Stimulated activated effector memory CD8-positive, alpha-beta T cell treated with anti-CD3 and anti-CD28 coated beads, Interleukin-12 subunit alpha, Interleukin-12 subunit beta, amount 100 ng/mL, for 72 hours (primary cell): ENCODE measurements around the gene KLF8.
"Not testable (repeated sequence)": the region's sequence is repeated elsewhere in the genome, so short reads cannot be mapped to it uniquely, and the experiment has no call there.

Experiments
- ATAC-seq: fragments of 150-1000 bp; cut with Tn5 transposase; 2 replicates; pipeline ENCODE4 v1.10.0; 2021
- DNase-seq, 2 donors: peaks; one replicate each; pipeline ENCODE4 v3.0.0; 2021 to 2022; ENCODE audit warnings: low spot score in 2 of 2
- H3K27ac Mint-ChIP-seq: one replicate; pipeline ENCODE4 v1.8.0; 2022; ENCODE audit warnings: mild to moderate bottlenecking, mixed read lengths
- H3K36me3 Mint-ChIP-seq: one replicate; pipeline ENCODE4 v1.8.0; 2022; ENCODE audit warnings: mild to moderate bottlenecking, mixed read lengths
- H3K4me1 Mint-ChIP-seq: one replicate; pipeline ENCODE4 v1.8.0; 2022; ENCODE audit warnings: mixed read lengths
- H3K4me3 Mint-ChIP-seq: one replicate; pipeline ENCODE4 v1.8.0; 2022; ENCODE audit warnings: mild to moderate bottlenecking, mixed read lengths
- H3K9me3 Mint-ChIP-seq: one replicate; pipeline ENCODE4 v1.8.0; 2022; ENCODE audit warnings: mixed read lengths

The KLF8 gene

DNA sequence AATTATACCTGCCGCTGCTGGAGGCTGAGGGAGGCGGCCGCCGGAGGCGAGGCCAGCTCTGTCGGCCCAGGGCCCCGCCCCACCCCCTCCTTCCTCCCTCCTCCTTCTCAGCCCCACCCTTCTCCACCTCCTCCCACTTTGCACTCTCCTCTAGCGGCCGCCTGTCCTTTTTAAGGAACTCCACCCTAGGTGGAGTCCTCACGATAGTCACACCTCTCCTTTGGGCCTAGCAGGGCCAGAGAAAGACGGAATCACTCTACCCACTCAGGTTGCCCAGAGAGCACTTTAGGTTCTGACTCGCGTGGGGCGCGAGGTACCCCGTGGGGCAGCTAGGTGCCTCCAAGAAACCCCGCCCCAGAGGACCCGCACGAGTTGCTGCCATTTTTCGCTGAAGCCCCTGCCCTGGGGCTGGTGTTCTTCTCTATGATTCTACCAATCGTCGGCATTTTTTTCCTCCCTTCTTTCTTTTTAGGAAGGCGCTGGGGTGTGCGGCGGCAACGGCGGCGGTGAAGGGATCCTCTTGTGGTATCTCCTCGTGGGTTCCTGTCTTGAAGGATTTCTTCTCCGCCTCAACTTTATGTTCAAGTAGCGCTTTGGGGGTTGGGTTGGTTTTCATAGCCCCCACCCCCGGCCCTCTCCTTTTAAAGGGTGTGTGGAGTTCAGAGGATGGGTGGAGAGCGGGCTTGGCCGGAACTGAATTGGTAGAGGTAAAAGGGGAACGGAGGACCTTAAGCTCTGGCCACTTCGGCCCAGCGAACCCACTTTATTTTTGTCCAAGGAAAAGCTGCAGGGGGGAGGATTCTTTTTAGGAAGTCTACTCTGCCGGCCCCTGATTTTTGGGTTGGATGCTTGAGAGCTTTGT lies at the start of gene KLF8:
TSS of gene KLF8 (plus strand) at position 136 of the 862 bp plus-strand sequence. CDS start 979 bp downstream, outside the sequence.
- DNase-seq: peak in 1 of 2 donors; percentile 50
- Mint-ChIP-seq H3K4me3 (peak within 1 kb of the TSS; percentile 77), H3K4me1 (peaks cover 6% of the 10 kb centered on the region), H3K36me3 (no peaks in the 10 kb centered on the region), H3K9me3 (no peaks in the 10 kb centered on the region), H3K27ac (peak within 1 kb of the TSS; percentile 77)
- ATAC-seq: peak; percentile 84

DNA sequence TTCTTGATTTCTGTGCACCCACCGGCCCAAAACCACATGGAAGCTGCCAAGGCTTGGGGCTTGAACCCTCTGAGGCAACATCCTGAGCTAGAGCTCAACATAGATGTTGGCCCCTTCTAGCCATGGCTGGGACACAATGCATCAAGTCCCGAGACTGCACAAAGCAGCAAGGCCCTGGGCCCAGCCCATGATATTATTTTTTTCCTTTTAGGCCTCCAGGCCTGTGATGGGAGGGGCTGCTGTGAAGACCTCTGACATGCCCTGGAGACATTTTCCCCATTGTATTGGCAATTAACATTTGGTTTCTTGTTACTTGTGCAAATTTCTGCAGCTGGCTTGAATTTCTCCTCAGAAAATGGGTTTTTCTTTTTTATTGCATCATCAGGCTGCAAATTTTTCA lies 25.2 kb upstream of the KLF8 start:
- not testable (repeated sequence) for H3K4me1 Mint-ChIP-seq, H3K36me3 Mint-ChIP-seq, H3K27ac Mint-ChIP-seq, DNase-seq, H3K4me3 Mint-ChIP-seq, H3K9me3 Mint-ChIP-seq, ATAC-seq

DNA sequence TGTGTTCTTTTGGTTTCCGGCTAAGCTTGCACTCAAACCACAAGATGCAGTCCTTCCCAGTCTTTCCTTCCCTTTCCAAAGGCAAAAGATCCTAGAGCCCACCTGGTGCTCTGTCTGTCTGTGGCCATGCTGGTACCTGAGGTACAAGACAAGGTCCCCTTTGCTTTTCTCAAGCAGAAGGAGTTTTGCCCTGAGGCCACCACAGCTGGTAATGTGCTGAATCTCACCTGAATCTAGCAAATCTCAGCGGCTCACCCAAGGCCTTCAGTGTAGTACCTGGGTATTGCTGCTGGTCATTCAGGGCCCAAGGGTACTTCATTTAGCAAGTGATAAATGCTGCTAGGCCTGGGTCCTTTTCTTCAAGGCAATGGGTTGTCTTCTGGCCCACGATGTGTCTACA lies 20.5 kb upstream of the KLF8 start:
- no peak overlapping the region for H3K4me3 Mint-ChIP-seq
- H3K36me3 Mint-ChIP-seq: no peaks in the 10 kb centered on the region
- no peaks in the 10 kb centered on the region for H3K4me1 Mint-ChIP-seq
- H3K9me3 Mint-ChIP-seq: no peaks in the 10 kb centered on the region
- no peak for DNase-seq
- no peak for ATAC-seq
- no peak overlapping the region for H3K27ac Mint-ChIP-seq

DNA sequence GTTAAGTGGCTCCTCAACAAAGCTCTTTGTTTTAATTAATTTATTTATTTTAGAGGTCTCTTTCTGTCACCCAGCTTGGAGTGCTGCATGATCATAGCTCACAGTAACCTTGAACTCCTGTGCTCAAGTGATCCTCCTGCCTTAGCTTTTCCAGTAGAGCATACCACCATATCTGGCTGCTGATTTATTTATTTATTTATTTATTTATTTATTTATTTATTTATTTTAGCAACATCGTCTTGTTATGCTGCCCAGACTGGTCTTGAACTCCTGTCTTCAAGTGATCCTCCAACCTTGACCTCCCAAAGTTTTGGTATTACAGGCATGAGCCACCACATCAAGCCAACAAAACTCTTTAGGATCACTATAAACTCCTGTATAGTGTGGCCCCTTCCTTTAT lies 15.8 kb upstream of the KLF8 start:
- Mint-ChIP-seq H3K4me3 (no peak overlapping the region), H3K9me3 (no peaks in the 10 kb centered on the region), H3K36me3 (no peaks in the 10 kb centered on the region), H3K27ac (no peak overlapping the region), H3K4me1 (no peaks in the 10 kb centered on the region)
- DNase-seq (no peak), ATAC-seq (no peak)

DNA sequence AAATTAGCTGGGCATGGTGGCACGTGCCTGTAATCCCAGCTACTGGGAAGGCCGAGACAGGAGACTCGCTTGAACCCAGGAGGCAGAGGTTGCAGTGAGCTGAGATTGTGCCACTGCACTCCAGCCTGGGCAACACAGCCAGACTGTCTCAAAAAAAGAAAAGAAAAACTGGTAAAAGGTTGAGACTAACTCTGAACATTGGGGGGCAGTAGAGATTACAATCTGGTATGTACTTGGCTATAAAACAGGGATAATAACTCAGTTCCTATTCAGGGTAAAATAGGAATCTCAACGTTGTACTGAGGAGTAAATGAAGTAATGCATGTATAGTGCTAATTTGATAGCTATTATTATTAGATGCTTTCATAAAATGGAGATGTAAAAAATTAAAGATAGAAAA lies 12.5 kb upstream of the KLF8 start:
- DNase-seq (no peak), ATAC-seq (no peak)
- no peaks in the 10 kb centered on the region for H3K36me3 Mint-ChIP-seq
- no peaks in the 10 kb centered on the region for H3K9me3 Mint-ChIP-seq
- H3K27ac Mint-ChIP-seq: no peak overlapping the region
- no peak overlapping the region for H3K4me3 Mint-ChIP-seq
- no peaks in the 10 kb centered on the region for H3K4me1 Mint-ChIP-seq

DNA sequence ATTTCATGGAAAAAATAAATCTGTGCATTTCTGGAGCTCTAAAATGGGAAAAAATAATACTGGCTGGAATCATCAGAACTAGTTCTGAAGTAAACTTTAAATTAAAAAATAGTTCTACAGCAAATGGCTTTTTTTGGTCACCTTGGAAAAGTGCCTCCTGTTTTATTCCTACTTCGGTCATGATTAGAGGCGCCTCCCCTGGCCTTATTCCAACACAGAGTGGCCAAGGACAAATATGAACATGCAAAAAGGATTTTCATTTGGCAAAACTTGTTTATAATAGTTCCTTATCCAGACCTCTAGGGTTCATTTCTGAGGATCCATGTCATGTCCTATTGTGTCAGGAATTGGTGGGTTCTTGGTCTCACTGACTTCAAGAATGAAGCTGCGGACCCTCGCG lies 11.1 kb upstream of the KLF8 start:
- DNase-seq (no peak), ATAC-seq (no peak)
- no peak overlapping the region for H3K4me3 Mint-ChIP-seq
- H3K36me3 Mint-ChIP-seq: no peaks in the 10 kb centered on the region
- H3K27ac Mint-ChIP-seq: no peak overlapping the region
- no peaks in the 10 kb centered on the region for H3K4me1 Mint-ChIP-seq
- no peaks in the 10 kb centered on the region for H3K9me3 Mint-ChIP-seq

DNA sequence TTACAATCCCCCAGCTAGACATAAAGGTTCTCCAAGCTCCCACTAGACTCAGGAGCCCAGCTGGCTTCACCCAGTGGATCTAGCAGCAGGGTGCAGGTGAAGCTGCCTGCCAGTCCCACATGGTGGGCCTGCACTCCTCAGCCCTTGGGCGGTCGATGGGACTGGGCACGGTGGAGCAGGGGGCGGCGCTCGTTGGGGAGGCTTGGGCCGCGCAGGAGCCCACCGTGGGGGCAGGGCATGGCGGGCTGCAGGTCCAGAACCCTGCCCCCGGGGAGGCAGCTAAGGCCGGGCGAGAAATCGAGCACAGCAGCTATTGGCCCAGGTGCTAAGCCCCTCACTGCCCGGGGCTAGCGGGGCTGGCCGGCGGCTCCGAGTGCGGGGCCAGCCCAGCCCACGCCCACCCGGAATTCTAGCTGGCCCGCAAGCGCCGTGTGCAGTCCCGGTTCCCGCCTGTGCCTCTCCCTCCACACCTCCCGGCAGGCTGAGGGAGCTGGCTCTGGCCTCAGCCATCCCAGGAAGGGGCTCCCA lies 9.6 kb upstream of the KLF8 start:
- no peak overlapping the region for H3K27ac Mint-ChIP-seq
- H3K4me3 Mint-ChIP-seq: no peak overlapping the region
- DNase-seq (no peak), ATAC-seq (no peak)
- H3K9me3 Mint-ChIP-seq: no peaks in the 10 kb centered on the region
- no peaks in the 10 kb centered on the region for H3K36me3 Mint-ChIP-seq
- no peaks in the 10 kb centered on the region for H3K4me1 Mint-ChIP-seq

DNA sequence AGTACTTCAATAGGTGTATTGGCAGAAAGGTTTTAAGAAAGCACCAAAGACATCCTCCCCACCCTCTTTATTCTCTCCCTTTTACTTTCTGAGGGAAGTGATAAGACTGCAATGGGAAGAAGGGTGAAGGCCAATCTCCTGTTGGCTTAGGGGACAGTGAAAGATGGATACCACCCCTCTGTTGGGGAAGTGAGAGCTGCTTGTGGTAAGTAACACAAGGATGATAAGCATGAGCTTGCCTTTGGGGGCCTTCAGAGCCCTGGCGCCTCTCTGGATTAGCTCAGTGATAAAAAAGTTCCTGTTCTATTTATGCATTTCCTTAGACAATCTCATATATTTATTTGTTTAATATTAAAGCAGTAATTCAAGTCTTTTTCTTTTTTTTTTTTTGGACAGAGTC lies 5.2 kb upstream of the KLF8 start:
- no peaks in the 10 kb centered on the region for H3K36me3 Mint-ChIP-seq
- no peak overlapping the region for H3K27ac Mint-ChIP-seq
- no peak overlapping the region for H3K4me3 Mint-ChIP-seq
- no peaks in the 10 kb centered on the region for H3K9me3 Mint-ChIP-seq
- no peaks in the 10 kb centered on the region for H3K4me1 Mint-ChIP-seq
- DNase-seq (no peak), ATAC-seq (no peak)

DNA sequence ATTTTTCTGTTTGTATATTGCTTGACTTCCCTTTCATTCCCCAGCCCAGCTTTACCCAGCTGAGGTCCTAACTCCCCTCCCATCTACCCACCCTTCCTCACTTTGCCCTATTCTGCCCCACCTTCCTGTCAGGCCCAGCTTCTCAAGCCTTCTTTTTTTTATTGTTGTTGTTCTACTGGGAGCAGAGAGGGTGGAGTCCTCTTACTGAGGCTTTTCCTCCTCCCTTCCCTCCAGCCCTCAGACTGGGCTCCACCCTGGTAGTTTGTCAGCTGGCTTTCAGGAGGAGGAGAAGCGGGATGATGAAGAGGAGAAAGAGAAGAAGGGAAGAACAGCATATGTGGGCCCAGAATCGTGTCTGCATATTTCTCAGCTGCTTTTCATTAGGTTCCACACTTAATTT lies 3.2 kb upstream of the KLF8 start:
- Mint-ChIP-seq H3K36me3 (no peaks in the 10 kb centered on the region), H3K9me3 (no peaks in the 10 kb centered on the region), H3K4me3 (no peak overlapping the region), H3K4me1 (peaks cover 6% of the 10 kb centered on the region), H3K27ac (no peak overlapping the region)
- ATAC-seq (no peak), DNase-seq (no peak)

DNA sequence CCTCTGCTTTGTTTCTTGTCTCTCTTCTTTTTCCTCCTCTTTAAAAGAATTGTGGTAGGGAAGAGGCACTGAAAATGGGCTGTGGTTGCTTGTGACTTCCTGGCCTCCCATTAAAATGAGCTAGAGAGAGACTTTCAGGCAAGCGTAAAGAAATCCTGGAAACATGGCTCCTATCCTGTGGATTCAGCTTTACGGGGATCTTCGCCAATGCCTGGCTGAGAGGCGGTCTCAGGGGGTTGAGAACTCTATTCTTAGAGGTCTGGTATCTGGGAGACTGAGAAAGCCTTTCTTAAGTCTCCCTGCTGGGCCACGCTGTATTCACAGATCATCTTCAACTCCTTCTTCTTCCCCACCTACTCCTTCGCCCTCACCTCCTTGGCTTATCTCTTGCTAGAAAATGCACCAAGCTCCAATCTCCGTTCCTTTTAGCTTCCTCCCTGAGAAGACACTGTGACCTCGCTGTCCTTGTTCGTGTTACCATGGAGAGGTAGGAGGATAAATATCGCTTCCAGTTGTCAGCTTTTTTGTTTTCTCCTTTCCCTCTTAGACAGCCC lies 542 bp upstream of the KLF8 start:
- no peaks in the 10 kb centered on the region for H3K9me3 Mint-ChIP-seq
- H3K36me3 Mint-ChIP-seq: no peaks in the 10 kb centered on the region
- peak overlapping the region; percentile 77 for H3K4me3 Mint-ChIP-seq
- H3K4me1 Mint-ChIP-seq: peaks cover 6% of the 10 kb centered on the region
- H3K27ac Mint-ChIP-seq: no peak overlapping the region
- no peak for DNase-seq
- no peak for ATAC-seq

DNA sequence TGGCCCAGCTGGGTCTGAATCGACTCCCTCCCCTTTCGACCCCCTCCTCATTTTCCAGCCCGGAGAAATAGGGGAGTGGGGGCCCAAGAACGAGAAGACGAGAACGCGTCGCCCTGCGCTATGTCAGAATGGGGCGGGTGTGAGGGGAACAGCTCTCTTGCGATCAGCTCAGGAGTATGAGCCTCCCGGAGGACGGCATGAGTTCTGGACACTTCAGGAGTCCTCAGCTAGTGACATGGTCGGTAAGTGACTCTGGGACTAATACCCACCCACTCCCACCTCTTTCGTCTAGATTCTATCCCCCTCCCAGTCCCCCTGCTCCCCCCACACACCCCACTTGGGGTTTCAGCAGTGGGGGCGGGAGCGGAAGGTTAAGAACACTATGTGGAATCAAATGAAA lies 944 bp downstream of the KLF8 start:
- no peak for DNase-seq
- ATAC-seq: peak; percentile 51
- Mint-ChIP-seq H3K4me3 (peak overlapping the region; percentile 77), H3K36me3 (no peaks in the 10 kb centered on the region), H3K4me1 (peaks cover 6% of the 10 kb centered on the region), H3K27ac (peak overlapping the region; percentile 77), H3K9me3 (no peaks in the 10 kb centered on the region)

DNA sequence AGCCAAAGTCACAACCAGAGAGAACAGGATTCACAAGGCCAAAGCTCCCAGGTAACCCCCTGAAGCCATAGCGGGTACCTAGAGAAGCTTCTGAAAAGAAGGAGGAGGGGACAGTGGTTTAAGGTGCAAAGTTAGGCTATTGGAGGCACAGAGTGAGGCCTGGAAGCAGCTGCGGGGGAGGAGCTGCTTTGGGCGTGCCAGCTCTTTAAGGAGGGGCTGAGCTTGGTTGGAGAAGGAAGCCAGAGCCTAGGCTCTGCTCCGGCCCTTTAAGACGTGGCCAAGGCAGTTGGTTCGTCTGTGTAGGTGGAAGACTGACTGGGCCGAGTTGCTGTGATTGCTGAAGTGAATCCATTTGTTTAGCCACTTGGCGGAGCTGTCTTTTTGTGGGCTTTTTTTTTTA lies 1.5 kb downstream of the KLF8 start:
- H3K9me3 Mint-ChIP-seq: no peaks in the 10 kb centered on the region
- H3K4me3 Mint-ChIP-seq: peak overlapping the region; percentile 77
- DNase-seq (no peak), ATAC-seq (peak; percentile 74)
- H3K36me3 Mint-ChIP-seq: no peaks in the 10 kb centered on the region
- no peak overlapping the region for H3K27ac Mint-ChIP-seq
- H3K4me1 Mint-ChIP-seq: peaks cover 6% of the 10 kb centered on the region

DNA sequence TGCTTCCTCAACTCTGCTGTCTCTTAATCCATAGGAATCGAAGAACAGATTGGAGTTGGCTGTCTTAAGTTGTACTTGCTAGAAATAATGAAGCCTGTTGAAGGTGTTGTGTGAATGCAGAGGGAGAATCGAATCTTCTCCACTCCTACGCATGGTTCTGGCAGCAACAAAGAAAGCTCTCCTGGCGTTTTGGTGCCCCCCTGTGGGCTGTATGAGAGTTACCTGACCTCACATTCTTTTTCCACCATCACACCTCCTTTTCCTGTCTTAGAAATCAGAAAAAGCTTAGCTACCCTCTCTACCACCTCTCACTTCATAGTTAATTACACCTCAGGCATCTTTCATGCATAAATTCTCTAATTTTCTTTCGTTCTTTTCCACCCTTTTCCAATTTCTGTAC lies 16.3 kb downstream of the KLF8 start:
- H3K27ac Mint-ChIP-seq: no peak overlapping the region
- no peaks in the 10 kb centered on the region for H3K36me3 Mint-ChIP-seq
- ATAC-seq: peak; percentile 49
- no peak overlapping the region for H3K4me3 Mint-ChIP-seq
- peak; percentile 7 to 57 for DNase-seq
- H3K9me3 Mint-ChIP-seq: no peaks in the 10 kb centered on the region
- H3K4me1 Mint-ChIP-seq: peaks cover 8% of the 10 kb centered on the region

DNA sequence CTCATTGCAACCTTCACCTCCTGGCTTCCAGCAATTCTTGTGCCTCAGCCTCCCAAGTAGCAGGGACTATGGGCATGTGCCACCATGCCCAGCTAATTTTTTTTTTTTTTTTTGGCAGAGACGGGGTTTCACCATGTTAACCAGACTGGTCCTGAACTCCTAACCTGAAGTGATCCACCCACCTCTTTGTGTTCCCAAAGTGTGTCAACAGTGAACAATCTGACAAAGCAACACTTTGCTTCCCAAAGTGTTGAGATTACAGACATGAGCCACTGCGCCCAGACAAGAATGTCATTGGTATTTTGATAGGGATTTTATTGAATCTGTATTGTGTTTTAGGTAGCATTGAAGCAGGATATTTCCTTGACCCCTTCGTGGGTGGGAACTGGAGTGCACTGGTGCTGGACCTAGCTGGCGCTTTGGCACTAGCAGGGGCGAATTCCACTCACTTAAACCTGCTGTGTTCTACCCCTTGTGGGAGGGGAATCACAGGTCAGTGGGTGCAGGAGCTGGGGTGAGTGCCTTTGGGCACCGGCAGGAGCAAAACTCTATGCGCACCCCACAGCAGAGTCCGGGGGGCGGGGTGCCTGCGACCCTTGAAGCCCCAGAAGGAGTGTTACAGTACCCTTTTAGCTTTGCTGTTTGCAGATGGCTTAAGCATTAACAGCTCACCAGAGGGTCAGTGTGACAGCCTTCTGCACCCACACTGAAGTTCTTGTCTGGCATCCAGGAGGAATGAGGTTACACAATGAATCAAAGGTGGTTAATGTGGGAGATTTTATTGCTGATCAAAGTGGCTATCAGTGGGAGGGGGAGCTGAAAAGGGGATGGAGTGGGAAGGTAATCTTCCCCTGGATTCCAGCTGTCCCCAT lies 21.9 kb downstream of the KLF8 start:
- Mint-ChIP-seq H3K9me3 (no peaks in the 10 kb centered on the region), H3K27ac (no peak overlapping the region), H3K4me3 (no peak overlapping the region), H3K4me1 (no peaks in the 10 kb centered on the region), H3K36me3 (no peaks in the 10 kb centered on the region)
- DNase-seq: no peak
- no peak for ATAC-seq

DNA sequence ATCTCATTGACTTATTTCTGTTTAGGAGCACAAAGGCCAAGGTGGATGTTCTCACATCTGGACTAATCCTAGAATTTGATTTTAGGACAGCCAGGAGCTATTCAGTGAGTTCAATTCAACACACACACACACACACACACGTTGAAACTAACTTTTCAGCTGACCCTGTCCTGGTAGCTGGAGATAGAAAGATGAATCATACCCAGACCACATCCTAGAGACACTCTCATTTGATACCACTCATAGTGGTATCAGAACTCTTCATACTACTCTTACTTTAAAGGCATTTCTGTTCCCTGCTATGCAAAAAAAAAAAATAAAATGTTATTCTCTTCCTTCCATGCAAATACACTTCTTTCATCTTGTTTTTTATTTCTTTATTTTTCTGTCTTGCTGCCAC lies 36.7 kb downstream of the KLF8 start:
- Mint-ChIP-seq H3K36me3 (no peaks in the 10 kb centered on the region), H3K27ac (no peak overlapping the region), H3K4me3 (no peak overlapping the region), H3K9me3 (no peaks in the 10 kb centered on the region), H3K4me1 (peaks cover 7% of the 10 kb centered on the region)
- peak; percentile 95 for ATAC-seq
- DNase-seq: no peak
